Inflammatory macrophage (primary cell): ENCODE data around the gene SLAIN2.
"Not testable (repeated sequence)": the region's sequence is repeated elsewhere in the genome, so short reads cannot be mapped to it uniquely, and the experiment has no call there.

Experiments
- DNase-seq, 2 donors: peaks; one replicate each; pipeline ENCODE4 v3.0.0-alpha.2; 2020 to 2022

SLAIN2 gene

DNA sequence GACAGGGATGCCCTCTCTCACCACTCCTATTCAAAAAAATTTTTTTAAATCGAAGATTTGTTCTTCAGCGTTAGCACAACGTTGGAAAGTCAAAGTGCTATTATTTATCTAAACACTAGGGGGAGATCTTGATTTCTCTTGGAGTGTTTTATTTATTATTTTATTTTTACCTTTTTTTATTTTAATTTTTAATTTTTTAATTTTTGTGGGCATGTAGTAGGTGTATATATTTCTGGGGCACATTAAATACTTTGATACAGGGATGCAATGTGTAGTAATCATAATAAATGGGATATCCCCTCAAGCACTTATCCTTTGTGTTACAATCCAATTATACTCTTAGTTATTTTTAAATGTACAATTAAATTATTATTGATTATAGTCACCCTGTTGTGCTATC is 104.4 kb downstream of the SLAIN2 start:
- peak in 1 of 2 donors; percentile 7 for DNase-seq

DNA sequence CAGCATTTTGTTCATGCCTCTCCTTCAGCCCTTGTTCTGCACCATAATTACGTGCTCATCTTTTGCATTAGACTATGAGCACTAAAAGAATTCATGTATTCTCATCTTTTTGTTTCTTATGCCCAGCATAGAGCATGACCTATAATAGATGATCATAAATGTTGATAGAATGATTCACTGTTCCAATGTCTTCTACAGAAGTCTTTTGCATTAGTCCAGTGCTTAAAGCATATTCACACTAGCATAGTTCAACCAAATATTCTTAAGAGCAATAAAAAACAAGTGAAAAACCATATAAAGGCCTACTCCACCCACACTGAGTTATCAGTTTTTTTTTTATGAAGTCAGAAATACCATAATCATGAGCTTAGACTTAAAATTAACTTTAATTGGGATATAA is 105.3 kb downstream of the SLAIN2 start:
- no peak for DNase-seq

DNA sequence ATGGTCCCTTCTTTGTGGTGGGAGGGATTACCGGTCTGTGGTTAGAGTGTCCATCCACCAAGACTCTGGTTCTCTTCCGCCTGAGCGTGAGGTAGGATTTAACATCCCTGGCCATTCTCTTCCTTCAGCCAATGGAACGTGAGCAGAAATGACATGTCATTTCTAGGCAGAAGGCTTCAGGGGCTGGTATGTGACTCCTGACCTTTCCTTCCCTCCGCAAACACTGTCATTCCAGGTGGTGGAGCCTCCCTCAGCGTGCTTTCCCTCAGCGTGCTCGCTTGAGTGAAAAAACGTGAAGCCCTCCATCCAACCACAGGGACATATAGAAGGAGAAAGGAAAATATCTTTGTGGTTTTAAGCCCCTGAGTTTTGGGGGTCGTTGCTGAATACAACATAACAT is 107.8 kb downstream of the SLAIN2 start:
- DNase-seq, result no peak

DNA sequence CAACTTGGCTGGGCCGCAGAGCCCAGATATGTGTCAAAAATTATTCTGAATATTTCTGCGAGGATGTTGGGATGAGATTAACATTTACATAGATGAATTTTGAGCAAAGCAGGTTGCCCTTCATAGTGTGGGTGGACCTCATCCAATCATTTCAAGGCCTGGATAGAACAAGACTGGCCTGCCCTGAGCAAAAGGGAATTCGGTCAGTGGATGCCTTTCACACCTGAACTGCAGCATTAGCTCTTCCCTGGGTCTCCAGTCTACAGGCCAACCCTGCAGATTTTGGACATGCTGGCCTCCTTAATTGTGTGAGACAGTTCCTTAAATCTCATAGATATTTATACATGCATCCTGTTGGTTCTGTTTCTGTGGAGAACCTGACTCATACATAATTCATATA is 109.4 kb downstream of the SLAIN2 start:
- DNase-seq, result no peak

DNA sequence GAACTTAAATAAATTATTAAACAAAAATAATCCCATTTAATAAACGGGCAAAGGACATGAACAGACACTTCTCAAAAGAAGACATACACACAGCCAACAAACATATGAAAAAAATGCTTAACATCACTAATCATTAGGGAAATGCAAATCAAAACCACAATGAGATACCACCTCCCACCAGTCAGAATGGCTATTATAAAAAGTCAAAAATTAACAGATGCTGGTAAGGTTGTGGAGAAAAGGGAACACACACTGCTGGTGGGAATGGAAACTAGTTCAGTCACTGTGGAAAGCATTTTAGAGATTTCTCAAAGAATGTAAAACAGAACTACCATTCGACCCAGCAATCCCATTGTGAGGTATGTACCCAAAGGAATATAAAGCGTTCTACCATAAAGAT is 110.3 kb downstream of the SLAIN2 start:
- not testable (repeated sequence) for DNase-seq

DNA sequence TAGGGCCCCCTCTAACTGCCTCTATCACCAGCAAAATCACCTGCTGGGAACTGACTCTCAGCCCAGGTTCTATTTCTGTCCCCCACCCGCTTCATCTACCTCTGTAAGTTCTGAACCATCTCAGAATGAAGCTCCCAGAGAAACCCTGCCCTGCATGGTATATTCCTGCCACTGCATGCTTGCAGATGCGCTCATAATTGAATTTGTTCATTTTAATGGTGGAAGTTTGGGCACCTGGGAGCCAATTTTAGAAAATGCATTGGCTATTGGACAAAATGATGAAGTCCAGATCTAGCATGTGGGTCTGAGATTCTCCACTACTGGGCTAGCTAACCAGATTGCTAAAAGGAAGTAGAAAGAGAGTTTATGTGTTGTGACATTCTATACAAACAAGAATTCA is 113.3 kb downstream of the SLAIN2 start:
- no peak for DNase-seq

DNA sequence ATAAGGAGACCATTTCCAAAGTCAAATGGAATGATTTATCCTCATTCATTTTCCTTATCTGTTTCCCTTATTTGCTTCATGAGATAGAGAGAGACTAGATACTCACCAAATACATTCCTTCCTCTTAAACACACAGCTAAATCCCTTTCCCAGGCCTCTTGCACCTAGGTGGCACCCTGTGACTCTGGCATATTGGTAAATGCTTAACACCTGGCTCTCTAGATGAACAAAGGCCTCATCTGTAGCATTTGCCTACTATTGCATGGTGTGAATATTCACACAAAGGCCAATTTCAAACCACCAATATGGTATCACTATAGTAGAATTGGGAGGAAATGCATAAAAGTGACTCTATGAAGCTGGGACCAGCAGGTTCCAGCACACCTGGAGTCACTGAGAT is 119.7 kb downstream of the SLAIN2 start:
- no peak for DNase-seq

DNA sequence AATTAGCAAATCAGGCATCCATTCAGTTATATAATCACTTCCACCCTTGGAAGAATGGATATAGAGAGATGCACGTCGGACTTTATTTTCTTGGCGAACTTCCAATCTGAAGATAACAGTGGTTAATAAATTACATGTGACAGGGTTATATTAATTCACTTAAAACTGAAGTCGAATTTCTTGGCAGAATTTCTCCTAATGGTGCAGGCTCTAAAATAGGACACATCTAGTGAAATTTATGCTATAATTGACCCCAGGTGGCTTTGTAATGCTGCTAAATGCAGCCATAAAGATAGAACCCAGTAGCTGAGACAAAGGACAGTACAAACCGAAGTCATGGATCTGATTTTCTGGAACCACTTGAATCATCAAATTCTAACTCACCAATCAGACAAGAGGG is 121.0 kb downstream of the SLAIN2 start:
- no peak for DNase-seq

DNA sequence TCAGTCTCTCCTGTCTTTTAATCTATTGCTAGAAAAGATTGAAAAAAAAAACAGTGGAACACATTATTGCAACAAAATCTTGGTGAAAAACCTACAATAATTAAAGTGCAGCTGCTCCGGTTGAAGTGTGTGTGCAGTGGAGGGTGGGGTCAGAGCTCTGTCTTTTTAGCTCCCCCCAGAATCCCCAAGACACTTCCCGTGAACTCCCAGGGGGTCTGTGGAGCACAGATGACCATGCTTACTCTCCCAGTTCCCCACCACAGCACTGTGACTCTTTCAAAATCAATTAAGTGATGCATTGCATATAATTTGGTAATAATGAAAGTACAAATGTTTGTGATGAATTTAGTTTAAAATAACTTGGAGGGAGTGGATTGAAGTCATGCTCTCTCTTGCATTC is 126.1 kb downstream of the SLAIN2 start:
- no peak for DNase-seq

DNA sequence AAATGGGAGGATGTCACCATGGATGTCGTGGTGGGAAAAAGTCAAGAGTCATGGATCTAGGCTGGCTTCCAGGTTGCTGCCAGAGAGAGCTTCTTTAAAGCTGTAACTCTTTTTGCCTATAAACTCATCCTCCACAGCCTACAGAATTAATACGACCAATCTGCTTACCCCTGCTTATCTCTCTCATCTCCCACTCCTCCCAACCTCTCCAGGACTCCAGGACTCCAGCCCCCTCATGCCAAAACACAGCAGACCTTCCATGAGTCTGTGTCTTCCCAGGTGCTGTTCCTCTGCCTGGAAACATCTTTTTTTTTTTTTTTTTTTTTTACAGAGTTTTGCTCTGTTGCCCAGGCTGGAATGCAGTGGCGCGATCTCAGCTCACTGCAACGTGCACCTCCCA is 126.6 kb downstream of the SLAIN2 start:
- DNase-seq, result no peak

DNA sequence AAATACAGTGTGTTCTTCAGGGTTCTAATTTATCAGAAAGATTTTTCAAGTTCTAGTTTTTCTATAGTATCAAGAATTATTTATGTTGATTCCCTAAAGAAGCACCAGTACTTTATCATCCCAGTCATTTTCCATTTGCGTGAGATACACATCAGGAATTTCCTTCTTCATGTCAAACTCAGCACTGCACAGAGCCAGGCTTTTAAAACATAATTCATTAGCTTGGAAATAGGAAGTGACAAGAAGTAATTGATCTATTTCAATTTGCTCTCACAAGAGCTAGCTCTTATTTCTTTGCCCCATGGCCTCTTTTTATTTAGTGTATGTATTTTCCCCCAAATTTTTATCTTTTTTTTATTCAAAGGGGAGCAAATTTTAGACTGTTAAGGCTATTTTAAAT is 128.8 kb downstream of the SLAIN2 start:
- no peak for DNase-seq

DNA sequence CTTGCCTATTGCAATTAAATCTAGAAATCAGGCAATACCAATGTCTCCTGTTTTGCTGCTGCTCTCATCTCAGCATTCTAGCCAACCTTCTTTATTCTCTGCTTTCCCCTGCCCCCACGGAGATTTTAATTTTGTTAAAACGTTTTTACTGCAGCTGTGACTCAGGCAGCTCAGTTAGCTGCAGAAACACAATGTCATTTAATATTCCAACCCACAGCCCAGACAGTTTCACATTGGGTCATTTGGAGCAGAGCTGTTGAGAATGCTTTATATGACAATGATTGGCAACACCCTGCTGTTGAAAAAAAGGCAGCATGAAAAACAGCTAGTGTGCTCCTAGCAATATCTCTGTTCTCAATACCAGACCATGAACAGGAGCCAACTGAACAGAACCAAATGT is 129.2 kb downstream of the SLAIN2 start:
- DNase-seq, result no peak

DNA sequence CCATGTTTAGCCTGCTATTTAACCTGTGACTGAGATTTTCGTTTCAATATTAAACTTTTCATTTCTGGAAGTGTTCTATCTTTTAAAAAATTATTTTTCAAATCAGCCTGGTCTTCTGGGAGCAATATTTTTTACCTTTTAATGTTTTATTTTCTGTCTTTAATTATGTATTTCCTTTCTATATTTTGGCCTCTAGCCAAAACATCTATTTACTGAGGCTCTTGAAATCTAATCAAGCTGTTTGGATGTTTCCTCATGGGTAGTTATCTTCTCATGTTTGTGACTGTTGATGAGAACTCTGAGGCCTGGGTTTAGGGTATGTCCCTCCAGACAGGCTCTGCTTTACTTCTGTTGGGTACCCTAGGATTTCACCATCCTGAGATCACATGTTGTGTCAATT is 131.5 kb downstream of the SLAIN2 start:
- DNase-seq, result no peak

DNA sequence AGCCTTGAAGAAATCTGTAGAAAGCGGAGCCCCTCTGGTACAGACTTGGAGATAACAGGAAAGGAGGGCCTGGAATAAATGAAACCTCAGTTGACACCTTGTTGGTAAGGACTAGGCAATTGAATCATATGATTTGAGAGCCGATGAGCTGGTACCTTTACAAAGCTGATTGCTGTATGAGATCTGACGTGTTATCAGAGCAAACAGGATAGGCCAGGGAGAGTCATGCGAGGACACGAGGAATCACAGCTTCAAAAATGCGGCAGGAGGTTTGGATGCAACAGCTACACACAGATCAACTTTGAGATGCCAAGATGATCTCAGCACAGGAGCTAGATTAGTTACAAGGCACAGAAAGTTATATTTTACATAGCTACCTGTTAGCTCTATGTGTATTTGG is 134.4 kb downstream of the SLAIN2 start:
- DNase-seq, result no peak
